ENCODE results near the gene WARS2.

- no peak for TF ChIP-seq POLR2AphosphoS5 (IDR thresholded peaks at IDR 0.05; ENCODE audit: low read depth, low read length)
- TF ChIP-seq POLR2A (IDR thresholded peaks at IDR 0.05; ENCODE audit: low read depth, low read length) = no peak
- no peak for TF ChIP-seq TAF1 (IDR thresholded peaks at IDR 0.05; ENCODE audit: low read depth, low read length)
- TF ChIP-seq SPI1 (IDR thresholded peaks at IDR 0.05; ENCODE audit: low read depth, low read length) = no peak
Observed at GRCh38 chr1:118984086-118984721, 156.2 kb downstream of the WARS2 start.
